HK-2 (cell line): ENCODE measurements around the gene COL1A1.

Experiments used
- DNase-seq: peaks from one replicate; pipeline ENCODE4 v3.0.0-alpha.2; 2018; ENCODE audit not compliant: unreplicated experiment

The COL1A1 gene

DNA sequence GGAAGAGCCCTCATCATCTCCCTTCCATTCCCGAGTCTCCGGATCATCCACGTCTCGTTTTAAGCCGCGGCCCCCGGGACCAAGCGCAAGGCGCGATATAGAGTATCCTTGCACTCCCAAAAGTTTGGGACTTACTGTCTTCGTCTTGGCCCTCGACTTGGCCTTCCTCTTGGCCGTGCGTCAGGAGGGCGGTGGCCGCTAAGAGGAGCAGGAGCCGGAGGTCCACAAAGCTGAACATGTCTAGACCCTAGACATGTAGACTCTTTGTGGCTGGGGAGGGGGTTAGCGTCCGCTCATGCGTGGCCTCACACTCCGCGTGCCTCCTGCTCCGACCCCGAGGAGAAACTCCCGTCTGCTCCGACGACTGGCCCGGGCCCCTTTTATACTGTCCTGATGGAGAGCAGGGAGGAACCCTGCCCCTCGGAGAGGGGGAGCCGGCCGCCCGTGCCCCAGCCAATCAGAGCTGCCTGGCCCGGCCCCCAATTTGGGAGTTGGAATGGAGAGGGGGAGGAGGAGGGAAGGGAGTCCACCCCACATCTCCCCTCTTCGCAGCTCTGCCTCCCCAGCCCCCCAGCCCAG lies at the start of gene COL1A1:
COL1A1 (minus strand) TSS at position 356 of the 579 bp plus-strand sequence; CDS start at position 238, 118 bp downstream.
- DNase-seq, result no peak

DNA sequence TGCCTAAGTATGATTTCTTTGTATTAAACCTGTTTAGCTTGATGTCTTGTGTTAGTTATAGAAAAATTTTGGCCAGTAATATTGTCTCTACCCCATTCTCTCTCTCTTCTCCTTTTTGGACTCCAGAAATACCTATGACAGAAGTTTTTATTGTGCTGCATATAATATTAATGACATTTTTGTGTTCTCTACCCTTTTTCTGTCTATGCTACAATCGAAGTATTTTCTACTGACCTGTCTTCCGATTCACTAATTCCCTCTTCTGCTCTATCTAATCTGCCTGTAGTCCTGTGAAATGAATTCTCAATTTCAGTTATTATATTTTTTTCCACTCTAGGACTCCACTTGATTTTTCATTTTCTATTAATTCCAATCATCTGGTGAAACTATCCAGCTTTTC lies 46.8 kb upstream of the COL1A1 start:
- DNase-seq, result no peak

DNA sequence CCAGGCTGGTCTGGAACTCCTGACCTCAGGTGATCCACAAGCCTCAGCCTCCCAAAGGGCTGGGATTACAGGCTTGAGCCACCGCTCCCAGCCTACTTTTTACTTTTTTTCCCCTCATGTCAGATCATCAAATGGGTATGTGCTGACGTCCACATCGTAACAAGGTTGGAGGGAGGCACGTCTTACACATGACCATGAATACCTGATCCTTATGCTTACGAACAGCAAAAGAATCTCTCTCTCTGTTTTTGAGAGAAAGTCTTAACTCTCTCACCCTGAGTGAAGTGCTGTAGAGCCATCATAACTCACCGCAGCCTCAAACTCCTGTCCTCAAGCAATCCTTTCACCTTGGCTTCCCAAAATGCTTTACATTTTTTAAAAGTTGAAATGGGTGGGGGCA lies 43.3 kb upstream of the COL1A1 start:
- no peak for DNase-seq

DNA sequence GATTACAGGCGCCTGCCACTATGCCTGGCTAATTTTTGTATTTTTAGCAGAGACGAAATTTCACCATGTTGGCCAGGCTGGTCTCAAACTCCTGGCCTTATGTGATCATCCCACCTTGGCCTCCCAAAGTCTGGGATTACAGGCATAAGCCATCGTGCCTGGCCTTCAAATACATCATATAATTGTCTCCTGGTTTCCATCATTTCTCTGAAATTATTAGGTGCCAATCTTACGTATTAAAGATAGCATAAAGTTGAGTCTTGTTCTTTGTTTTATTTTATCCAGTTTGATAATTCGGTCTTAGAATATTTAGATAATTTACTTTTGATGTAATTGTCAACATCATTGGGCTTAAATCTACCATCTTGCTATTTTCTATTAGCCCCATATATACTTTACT lies 40.0 kb upstream of the COL1A1 start:
- no peak for DNase-seq

DNA sequence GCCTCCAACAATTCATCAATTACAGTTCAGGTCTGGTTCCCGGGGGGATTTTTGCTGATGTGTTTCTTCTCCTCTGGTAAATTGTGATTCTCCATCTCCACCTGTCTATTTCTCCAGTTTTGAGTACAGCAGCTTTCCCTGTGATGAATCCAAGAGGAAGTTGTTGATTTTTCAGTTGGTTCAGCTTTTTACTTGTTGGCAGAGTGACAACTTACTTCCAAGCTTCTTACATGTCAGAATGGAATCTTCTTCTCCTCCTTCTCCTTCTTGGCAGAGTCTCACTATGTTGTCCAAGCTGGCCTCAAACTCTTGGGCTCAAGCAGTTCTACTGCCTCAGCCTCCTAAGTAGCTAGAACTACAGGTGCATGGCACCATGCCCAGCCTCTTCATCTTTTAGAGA lies 39.4 kb upstream of the COL1A1 start:
- no peak for DNase-seq

DNA sequence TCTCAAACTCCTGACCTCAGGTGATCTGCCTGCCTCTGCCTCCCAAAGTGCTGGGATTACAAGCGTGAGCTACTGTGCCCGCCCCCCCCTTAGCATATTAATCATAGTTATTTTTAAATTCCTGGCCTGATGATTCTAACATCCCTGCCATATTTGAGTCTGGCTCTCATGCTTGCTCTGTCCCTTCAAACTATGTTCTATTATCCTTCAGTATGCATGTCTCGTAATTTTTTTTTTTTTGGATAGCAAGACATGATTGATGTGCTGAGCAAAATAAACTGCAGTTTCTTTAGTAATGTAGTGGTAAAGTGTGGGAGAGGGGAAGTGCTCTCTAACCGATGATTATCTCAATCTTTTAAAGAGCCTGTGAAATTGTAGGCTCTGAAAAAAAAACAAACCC lies 38.5 kb upstream of the COL1A1 start:
- DNase-seq, result no peak

DNA sequence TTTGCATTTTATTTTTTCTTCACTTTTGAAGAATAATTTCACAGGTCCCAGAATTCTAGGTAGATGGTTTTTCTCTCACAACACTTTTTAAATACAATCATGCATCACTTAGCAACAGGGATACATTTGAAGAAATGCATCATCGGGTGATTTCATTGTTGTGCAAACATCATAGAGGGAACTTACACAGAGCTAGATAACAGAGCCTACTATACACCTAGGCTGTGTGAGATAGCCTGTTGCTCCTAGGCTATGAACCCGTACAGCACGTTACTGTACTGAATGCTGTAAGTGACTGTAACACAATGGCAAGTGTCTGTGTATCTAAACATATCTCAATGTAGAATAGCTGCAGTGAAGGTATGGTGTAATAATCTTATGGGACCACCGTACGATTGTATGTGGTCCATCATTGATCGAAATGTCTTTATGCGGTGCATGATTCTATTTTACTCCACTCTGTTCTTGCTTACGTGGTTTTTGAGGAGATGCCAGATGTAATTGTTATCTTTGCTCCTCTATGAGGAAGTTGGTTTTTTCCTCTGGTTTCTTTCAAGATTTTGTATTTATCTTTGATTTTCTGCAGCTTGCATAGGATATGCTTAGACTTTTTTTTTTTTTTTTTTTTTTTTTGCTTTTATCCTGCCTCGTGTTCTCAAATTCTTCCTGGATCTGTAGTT lies 37.3 kb upstream of the COL1A1 start:
- no peak for DNase-seq

DNA sequence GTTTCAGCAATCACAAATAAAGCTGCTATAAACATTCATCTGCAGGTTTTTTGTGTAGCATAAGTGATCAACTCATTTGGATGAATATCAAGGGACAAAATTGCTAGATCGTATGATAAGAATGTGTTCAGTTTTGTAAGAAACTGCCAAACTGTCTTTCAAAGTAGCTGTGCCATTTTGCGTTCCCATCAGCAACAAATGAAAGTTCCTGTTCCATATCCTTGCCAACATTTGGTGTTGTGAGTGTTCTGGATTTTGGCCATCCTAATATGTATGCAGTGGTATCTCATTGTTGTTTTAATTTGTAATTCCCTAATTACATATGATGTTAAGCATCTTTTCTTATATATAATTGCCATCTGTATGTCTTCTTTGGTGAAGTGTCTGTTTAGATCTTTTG lies 36.5 kb upstream of the COL1A1 start:
- DNase-seq, result no peak

DNA sequence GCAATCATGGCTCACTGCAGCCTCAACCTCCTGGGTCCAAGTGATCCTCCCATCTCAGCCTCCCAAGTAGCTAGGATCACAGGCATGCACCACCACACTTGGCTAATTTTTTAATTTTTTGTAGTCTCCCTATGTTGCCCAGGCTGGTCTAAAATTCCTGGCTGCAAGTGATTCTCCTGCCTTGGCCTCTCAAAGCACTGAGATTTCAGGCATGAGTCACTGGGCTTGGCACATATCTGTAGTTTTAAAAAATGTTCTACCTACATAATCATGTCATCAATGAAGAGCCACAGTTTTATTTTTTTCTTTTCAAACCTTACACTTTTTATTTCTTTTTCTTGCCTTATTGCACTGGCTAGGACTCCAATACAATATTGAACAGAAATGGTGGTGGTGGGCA lies 33.1 kb upstream of the COL1A1 start:
- DNase-seq, result no peak

DNA sequence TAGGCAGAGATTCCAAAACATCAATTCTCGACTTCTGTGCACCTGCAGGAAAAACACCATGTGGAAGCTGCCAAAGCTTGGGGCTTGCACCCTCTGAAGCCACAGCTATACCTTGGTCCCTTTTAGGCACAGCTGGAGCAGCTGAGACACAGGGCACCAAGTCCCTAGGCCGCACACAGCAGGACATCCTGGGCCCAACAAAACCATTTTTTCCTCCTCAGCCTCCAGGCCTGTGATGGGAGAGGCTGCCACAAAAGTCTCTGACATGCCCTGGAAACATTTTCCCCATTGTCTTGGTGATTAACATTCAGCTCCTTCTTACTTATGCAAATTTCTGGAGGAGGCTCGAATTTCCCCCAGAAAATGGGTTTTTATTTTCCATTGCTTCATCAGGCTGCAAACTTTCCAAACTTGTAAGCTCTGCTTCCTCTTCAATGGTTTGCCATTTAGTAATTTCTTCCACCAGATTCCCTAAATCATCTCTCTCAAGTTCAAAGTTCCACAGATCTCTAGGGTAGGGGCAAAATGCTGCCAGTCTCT lies 24.3 kb upstream of the COL1A1 start:
- no peak for DNase-seq

DNA sequence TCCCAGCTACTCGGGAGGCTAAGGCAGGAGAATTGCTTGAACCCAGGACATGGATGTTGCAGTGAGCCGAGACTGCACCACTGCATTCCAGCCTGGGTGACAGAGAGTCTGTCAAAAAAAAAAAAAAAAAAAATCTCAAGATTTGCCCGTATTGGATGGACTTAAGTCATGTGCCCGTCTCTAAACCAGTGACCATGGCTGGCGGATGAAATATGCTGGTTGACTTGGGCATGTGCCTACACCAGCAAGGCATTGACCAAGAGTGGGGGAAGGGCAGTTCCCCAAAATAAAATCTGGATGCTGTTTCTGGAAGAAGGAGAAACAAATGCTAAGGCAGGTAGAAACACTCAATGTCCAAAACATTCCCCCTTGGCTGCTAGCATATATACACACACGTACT lies 21.5 kb upstream of the COL1A1 start:
- DNase-seq, result no peak

DNA sequence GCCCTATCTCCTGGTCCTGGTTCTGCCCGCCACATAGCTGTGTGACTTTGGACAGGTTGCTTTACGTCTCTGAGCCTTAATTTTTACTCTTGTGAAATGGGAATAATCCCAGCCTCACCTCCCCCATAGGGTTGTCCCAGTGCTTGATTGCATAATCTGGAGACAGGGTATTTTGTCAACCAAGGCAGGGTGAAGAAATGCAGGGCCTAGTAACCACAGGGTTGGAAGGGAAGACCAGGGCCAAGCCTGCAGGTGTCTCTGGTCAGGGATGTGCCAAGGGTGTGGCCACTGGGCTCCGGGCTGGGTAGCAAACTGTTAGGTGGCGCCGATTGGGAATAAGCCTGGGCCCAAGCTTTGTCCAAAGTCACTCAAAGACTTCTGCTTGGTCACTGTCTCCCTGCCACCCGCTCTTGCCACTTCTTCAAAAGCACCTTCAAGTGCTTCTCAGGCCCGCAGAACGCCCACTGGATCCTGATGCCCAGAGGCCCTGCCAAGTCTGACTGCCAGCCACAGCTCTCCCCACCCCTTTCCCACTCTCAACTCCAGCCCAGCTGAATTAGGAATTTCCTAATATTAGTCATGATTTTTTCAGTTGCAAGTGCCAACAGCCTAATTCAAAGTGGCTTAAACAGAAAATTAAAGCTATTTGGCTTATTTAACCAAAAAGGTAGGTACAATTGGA lies 20.6 kb upstream of the COL1A1 start:
- no peak for DNase-seq

DNA sequence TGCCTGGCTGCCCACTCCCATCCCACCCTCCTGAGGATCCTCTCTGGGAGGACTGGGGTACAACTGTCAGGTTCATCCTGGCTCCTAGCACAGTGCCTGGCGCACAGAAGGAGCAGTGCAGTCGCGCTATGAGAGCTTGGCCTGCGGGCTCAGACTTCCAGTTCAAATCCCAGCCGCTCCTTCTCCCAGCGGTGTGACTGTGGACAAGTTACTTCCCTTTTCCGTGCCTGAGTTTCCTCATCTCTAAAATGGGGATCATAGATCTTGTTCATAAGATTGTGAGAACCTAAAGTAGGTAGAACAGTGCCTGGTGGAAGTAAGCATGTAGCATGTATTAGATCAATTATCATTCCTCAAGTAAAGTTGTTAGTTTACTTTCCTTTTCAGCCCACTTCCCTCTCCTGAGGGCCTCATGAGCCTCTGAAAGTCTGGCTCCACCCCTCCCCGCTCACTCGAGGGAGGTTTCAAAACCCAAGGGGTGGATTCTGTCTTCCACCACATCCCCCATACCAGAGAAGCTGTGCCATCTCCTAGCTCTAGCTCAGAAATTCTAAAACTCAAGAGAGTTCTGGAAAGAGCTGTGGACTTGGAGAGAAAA lies 19.9 kb upstream of the COL1A1 start:
- no peak for DNase-seq

DNA sequence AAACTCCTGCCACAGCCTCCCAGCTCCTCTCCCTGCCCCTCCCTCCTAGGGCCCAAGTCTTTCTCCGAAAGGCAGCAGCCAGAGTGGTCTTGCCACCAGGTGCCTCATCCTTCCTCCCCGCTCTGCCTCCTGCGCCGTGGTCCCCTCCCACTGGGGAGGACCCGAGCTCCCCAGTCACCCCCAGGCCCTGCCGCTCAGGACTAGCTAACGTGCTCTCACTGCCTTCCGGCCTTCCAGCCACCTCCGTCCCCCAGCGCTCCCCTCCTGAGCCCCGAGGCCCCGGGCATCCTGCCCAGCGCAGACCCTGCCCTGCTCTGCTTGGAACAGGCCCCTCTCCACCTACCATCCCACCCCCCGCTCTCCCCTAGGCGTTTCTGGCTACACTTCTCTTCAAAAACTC lies 19.4 kb upstream of the COL1A1 start:
- DNase-seq, result no peak

DNA sequence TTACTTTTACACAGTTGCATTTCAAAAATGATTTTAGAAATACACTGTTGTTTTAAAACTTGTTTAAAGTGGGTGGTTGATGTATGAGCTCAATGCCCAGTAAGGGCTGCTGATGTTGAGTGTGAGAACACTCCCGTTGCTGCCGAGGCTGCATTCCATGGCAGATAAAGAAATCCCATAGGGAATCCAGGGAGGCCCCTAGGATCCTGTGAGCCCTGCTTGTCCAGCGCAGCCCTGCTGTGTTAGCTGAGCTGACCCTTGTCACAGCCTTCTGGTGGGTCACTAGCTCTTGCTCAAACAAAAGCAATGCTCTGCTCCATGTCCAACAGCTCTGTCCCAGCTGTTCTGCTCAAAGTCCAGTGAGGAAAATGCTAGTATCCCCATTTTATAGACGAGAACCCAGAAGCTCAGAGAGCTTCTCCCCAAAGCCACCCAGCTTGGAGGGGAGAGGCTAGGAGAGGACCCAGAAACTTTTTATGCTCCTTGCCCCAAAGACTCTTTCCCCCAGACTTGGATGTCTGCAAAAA lies 18.6 kb upstream of the COL1A1 start:
- no peak for DNase-seq

DNA sequence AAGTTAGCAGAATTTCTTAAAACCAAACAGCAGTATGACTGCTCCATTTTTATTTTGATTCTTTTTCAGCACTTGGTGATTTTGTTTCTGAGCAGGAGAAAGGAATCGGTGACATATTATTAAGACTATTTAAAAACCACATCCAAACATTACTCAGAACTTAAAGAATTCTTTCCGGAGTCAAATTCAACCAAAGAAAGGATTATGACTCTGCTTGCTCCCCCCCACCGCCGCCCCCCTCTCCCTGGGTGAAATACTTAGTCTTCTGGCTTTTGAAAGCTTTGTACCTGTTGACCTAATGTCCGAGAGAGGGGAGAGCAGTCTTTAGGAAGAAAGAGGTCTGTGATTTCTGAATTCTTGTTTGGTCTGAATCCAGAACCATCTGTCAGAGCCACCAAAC lies 17.9 kb upstream of the COL1A1 start:
- peak; percentile 76 for DNase-seq

DNA sequence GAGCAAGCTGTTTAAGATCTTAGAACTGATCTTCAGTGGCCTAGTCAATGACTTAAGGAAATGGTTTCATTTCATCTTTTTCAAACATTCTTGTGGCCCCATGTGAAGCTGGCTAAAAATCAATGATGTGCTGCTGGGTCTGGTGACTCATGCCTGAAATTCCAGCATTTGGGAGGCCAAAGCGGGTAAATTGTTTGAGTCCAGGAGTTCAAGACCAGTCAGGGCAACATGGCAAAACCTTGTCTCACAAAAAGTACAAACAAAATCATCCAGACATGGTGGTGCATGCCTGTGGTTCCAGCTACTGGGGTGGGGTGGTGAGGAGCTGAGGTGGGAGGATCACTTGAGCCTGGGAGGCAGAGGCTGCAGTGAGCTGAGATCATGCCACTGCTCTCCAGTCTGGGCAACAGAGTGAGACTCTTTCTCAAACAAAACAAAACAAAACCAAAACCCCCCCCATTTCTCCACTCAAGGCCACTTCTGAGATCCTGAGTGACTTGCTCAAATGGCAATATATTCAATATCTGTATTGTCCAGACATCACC lies 17.4 kb upstream of the COL1A1 start:
- DNase-seq, result peak; percentile 80

DNA sequence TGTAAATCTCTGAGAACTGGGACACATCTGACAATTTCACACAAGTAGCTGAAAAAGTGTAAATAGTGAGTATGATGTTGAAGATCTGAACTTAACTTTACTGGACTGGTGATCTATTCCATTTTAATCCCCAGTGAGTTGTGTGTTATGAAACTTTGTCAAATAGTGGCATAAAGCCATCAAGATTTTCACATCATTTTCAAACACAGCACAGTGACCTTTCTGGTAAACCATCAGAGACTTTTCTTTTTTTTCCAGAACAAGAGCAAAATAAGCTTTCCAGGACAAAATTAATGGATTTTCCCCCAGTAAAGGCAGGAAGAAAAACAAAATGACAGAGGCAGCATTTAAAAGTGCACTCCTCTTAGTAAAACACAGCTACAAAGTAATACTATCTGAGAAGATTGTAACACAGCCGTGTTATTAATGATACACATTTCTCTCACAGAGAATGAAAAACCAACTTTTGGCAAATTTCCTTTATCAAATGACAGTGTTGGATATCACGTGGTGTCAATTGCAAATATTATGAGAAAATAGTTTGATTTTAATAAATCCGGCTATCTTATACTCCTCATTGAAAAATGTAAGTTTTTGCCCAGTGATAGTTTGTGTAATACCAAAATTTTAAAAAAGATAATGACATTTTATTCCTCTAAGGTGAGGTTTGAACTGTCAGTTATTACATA lies 16.8 kb upstream of the COL1A1 start:
- DNase-seq, result no peak

DNA sequence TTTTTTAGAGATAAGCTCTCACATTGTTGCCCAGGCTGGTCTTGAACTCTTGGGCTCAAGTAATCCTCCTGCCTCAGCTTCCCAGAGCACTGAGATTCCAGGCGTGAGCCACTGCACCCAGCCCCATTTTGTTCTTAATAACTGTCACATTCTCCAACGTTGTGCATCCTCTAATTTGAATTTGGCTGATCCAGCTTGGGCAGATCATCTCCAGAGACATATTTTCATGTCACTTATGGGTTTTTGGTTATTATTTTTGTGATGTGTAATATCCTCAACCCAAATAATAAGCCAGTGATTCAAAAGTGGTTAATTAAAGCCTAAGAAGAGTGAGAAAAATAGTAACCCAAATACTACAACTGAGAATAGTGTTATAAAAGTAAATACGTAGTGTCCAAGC lies 16.2 kb upstream of the COL1A1 start:
- no peak for DNase-seq

DNA sequence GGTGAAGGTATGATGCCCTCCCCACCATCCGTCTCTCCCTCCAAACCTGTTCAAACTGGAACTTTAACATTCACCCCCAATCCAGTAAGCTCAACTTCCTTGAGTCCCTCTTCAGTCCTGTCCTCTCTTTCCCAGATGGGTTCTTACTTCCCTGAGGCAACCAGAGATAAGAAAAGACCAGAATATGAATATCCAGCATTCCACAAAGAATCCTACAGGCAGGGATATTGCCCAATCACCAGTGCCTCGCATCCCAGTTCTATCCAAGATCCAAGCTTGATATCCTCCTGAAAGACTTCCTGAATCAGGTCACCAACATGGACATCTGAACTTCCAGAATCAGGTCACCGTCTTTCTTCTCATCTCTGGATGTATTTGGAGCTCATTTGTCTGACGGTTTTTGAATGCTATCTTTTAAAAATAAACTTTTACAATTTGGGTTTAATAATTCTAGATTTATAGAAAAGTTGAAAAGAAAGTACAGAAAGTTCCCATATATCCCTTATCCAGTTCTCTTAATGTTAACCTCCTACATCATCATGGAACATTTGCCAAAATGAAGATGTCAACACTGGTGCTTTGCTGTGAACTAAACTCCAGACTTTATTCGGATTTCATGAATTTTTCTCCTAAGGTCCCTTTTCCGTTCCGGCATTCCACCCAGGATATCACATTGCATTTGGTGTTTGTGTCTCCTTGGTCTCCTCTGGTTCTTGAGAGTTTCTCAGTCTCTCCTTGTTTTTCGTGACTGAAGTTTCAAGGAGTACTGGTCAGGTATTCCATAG lies 13.7 kb upstream of the COL1A1 start:
- no peak for DNase-seq
